SU-DHL-6 (cell line): ENCODE results near the gene CKM.

Source experiments
- EZH2phosphoT487 ChIP-seq: fragments of 200-600 bp; sonication (generic), shearing (Covaris generic); conservative IDR thresholded peaks from 2 replicates; pipeline ENCODE4 v1.6.1; 2018; ENCODE audit warnings: mild to moderate bottlenecking, antibody characterized with exemption, low read length, moderate library complexity, mixed read lengths
- TF ChIP-seq, protein P1 (sequence below): fragments of 200-600 bp; sonication (generic); IDR thresholded peaks from one replicate; pipeline ENCODE4 v1.5.1; 2017; ENCODE audit warnings: antibody characterized with exemption, mild to moderate bottlenecking, low read length, moderate library complexity; ENCODE audit not compliant: insufficient read depth, poor library complexity, severe bottlenecking

DNA sequence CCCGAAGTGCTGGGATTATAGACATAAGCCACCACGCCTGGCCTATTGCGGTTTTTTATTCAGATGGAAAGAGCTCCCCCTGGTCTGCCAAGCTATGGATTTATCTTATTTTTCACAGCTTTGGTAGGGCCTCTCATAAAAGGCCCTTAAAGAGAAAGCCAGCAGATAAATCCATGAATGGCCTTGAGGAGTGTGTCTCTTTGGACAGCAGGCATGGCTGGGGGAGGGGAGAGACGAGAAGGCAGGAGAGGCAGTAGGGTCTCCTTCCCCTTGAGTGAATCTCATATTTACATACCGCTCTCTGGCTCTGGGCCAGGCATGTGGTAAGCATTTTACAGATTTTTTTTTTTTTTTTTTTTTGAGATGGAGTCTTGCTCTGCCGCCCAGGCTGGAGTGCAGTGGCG lies 46.4 kb downstream of the CKM start:
- TF ChIP-seq, protein P1, sequence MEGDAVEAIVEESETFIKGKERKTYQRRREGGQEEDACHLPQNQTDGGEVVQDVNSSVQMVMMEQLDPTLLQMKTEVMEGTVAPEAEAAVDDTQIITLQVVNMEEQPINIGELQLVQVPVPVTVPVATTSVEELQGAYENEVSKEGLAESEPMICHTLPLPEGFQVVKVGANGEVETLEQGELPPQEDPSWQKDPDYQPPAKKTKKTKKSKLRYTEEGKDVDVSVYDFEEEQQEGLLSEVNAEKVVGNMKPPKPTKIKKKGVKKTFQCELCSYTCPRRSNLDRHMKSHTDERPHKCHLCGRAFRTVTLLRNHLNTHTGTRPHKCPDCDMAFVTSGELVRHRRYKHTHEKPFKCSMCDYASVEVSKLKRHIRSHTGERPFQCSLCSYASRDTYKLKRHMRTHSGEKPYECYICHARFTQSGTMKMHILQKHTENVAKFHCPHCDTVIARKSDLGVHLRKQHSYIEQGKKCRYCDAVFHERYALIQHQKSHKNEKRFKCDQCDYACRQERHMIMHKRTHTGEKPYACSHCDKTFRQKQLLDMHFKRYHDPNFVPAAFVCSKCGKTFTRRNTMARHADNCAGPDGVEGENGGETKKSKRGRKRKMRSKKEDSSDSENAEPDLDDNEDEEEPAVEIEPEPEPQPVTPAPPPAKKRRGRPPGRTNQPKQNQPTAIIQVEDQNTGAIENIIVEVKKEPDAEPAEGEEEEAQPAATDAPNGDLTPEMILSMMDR, result no peak
- no peak for TF ChIP-seq EZH2phosphoT487
